ENCODE results near the gene GPR32. TPM values are rescaled to one million over a fixed set of nuclear protein-coding genes. Genes with fewer than 3 reads are reported as not detected.
A peak's percentile ranks its signal among the peaks of the same experiment; 100 is the strongest.

GPR32 gene
- polyA plus RNA-seq, 3 donors = not detected

DNA sequence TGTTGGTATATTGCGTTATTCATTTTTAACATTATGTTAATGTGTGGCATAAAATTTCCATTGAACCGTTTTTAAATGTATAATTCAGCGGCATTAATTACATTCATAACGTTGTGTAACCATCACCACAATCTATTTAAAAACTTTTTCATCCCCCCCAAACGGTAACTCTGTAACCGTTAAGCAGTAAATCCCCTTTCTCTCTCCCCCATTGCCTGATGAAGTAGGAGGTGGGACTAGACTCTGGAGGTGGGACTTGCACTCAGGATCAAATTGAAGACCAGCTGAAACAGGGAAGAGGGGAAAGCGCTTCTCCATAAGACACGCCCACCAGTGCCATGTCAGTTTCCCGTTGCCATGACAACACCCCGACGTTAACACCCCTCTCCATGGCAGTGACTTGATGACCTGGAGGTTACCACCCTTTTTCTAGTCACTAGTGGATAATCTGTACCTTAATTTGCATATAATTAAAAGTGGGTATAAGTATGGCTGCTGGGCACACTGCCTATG lies 30.3 kb upstream of the GPR32 start:
- Mint-ChIP-seq H3K9me3 (peaks cover 0 to 2% (median 0%) of the 10 kb centered on the region in 7 donors), H3K27me3 (ENCODE audit: low read depth in 3 of 3) (peaks cover 14 to 44% (median 21%) of the 10 kb centered on the region in 3 donors), H3K4me3 (no peak overlapping the region), H3K27ac (no peak overlapping the region), H3K4me1 (peaks cover 2% of the 10 kb centered on the region), H3K36me3 (no peaks in the 10 kb centered on the region)
- Histone ChIP-seq H3K9me3 (replicated peaks in 1 of 2; ENCODE audit: control insufficient read depth in 1 of 2, insufficient read depth in 1 of 2, low read length in 2 of 2) (no peaks in the 10 kb centered on the region), H3K4me3 (replicated peaks in 1 of 3; ENCODE audit: low read depth in 2 of 3, low read length in 3 of 3) (no peak overlapping the region), H3K9ac (ENCODE audit: insufficient read depth, low read length, poor library complexity, severe bottlenecking) (no peak overlapping the region), H4K20me1 (ENCODE audit: insufficient read depth, low read length) (no peaks in the 10 kb centered on the region), H3K4me1 (ENCODE audit: control insufficient read depth in 1 of 2, insufficient read depth in 2 of 2, low read length in 2 of 2) (no peaks in the 10 kb centered on the region), H2AFZ (ENCODE audit: insufficient read depth, low read depth, low read length, poor library complexity, severe bottlenecking) (no peak overlapping the region), H3K27ac (ENCODE audit: low read depth in 1 of 2, low read length in 2 of 2) (no peak overlapping the region), H3K79me2 (ENCODE audit: insufficient read depth, low read length) (no peaks in the 10 kb centered on the region), H3K36me3 (replicated peaks in 1 of 2; ENCODE audit: control insufficient read depth in 1 of 2, insufficient read depth in 2 of 2, low read length in 2 of 2) (no peaks in the 10 kb centered on the region), H3K27me3 (ENCODE audit: control insufficient read depth in 2 of 2, insufficient read depth in 2 of 2, low read length in 2 of 2) (peaks cover 0 to 5% of the 10 kb centered on the region in 2 donors), H3K4me2 (replicated peaks; ENCODE audit: extremely low read depth, low read length, poor library complexity, severe bottlenecking) (no peak overlapping the region)
- intact Hi-C loops (cut with micrococcal nuclease) = no loop called here
- TF ChIP-seq, protein P1, sequence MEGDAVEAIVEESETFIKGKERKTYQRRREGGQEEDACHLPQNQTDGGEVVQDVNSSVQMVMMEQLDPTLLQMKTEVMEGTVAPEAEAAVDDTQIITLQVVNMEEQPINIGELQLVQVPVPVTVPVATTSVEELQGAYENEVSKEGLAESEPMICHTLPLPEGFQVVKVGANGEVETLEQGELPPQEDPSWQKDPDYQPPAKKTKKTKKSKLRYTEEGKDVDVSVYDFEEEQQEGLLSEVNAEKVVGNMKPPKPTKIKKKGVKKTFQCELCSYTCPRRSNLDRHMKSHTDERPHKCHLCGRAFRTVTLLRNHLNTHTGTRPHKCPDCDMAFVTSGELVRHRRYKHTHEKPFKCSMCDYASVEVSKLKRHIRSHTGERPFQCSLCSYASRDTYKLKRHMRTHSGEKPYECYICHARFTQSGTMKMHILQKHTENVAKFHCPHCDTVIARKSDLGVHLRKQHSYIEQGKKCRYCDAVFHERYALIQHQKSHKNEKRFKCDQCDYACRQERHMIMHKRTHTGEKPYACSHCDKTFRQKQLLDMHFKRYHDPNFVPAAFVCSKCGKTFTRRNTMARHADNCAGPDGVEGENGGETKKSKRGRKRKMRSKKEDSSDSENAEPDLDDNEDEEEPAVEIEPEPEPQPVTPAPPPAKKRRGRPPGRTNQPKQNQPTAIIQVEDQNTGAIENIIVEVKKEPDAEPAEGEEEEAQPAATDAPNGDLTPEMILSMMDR (IDR thresholded peaks at IDR 0.05) = no peak
- no peak for DNase-seq
- no CpG with 5 or more reads among the region's 11 CpGs for WGBS (ENCODE audit: insufficient coverage)

DNA sequence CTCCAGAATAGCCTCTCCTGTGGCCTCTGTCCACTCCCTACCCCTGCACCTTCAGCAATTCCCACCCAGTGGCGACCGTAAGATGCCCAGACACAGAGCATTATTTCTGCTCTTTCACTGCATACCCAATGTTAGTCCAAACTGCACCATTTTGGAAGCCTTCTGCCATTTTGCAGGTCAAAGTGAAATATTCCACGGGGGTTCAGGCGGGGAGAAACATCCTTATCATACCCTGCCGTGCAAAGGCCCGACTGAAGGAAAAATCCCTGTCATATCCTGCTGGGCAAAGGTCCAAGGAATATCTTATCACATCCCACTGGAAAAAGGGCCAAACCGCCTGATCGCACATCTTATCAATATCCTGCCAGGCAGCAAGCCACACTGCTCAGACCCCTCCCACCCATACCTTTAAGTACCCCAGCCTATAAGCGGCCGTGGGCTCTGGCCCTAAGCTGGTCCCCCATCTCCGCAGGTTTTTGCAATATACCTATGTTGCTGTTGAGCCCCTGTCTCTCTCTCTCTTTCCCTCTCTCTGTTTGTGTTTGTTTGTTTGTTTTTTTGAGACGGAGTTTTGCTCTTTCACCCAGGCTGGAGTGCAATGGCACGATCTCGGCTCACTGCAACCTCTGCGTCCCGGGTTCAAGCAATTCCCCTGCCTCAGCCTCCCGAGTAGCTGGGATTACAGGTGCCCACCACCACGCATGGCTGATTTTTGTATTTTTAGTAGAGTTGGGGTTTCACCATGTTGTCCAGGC lies 28.9 kb upstream of the GPR32 start:
- Histone ChIP-seq H3K4me2 (replicated peaks; ENCODE audit: extremely low read depth, low read length, poor library complexity, severe bottlenecking) (no peak overlapping the region), H3K9ac (ENCODE audit: insufficient read depth, low read length, poor library complexity, severe bottlenecking) (no peak overlapping the region), H3K79me2 (ENCODE audit: insufficient read depth, low read length) (no peaks in the 10 kb centered on the region), H3K36me3 (replicated peaks in 1 of 2; ENCODE audit: control insufficient read depth in 1 of 2, insufficient read depth in 2 of 2, low read length in 2 of 2) (no peaks in the 10 kb centered on the region), H3K27ac (ENCODE audit: low read depth in 1 of 2, low read length in 2 of 2) (no peak overlapping the region), H3K4me1 (ENCODE audit: control insufficient read depth in 1 of 2, insufficient read depth in 2 of 2, low read length in 2 of 2) (no peaks in the 10 kb centered on the region), H3K9me3 (replicated peaks in 1 of 2; ENCODE audit: control insufficient read depth in 1 of 2, insufficient read depth in 1 of 2, low read length in 2 of 2) (no peaks in the 10 kb centered on the region), H2AFZ (ENCODE audit: insufficient read depth, low read depth, low read length, poor library complexity, severe bottlenecking) (no peak overlapping the region), H3K4me3 (replicated peaks in 1 of 3; ENCODE audit: low read depth in 2 of 3, low read length in 3 of 3) (no peak overlapping the region), H4K20me1 (ENCODE audit: insufficient read depth, low read length) (no peaks in the 10 kb centered on the region), H3K27me3 (ENCODE audit: control insufficient read depth in 2 of 2, insufficient read depth in 2 of 2, low read length in 2 of 2) (peaks cover 0 to 5% of the 10 kb centered on the region in 2 donors)
- H3K27me3 Mint-ChIP-seq (ENCODE audit: low read depth in 3 of 3) = peaks cover 9 to 35% (median 16%) of the 10 kb centered on the region in 3 donors
- no peak for DNase-seq
- H3K4me3 Mint-ChIP-seq = no peak overlapping the region
- WGBS (ENCODE audit: insufficient coverage) = 67% methylated on average over 12 of the region's 18 CpGs
- H3K4me1 Mint-ChIP-seq = peaks cover 2% of the 10 kb centered on the region
- TF ChIP-seq, protein P1 (IDR thresholded peaks at IDR 0.05) = no peak
- intact Hi-C loops (cut with micrococcal nuclease) = no loop called here
- H3K9me3 Mint-ChIP-seq = peaks cover 0 to 2% (median 0%) of the 10 kb centered on the region in 7 donors
- H3K36me3 Mint-ChIP-seq = no peaks in the 10 kb centered on the region
- peak overlapping the region in 1 of 7 donors; percentile 75 for H3K27ac Mint-ChIP-seq

Data from CD14-positive monocyte (primary cell).